Vagina (tissue), 2 donors: Measurements from ENCODE around the gene ASAP2.

ENCODE experiments used
- POLR2A ChIP-seq, 2 donors: fragments of 450-650 bp; IDR thresholded peaks; one replicate each; pipeline ENCODE4 v1.6.1; 2017; ENCODE audit warnings: antibody characterized with exemption in 2 of 2, mild to moderate bottlenecking in 2 of 2, moderate library complexity in 2 of 2
- POLR2AphosphoS5 ChIP-seq, 2 donors: sonication (generic); formaldehyde crosslinking; IDR thresholded peaks; one replicate each; pipeline ENCODE4 v1.9.0; 2017; ENCODE audit warnings: antibody characterized with exemption in 2 of 2, mild to moderate bottlenecking in 2 of 2, low read depth in 1 of 2; ENCODE audit not compliant: insufficient read depth in 1 of 2
- TF ChIP-seq, protein P1 (sequence below), 3 experiments: fragments of 450-650 bp in 2 of 3; fragments of 200-600 bp in 1 of 3; sonication (generic) in 1 of 3; IDR thresholded peaks; one replicate each; pipeline ENCODE4 v1.5.1; 2017 to 2019; ENCODE audit warnings: antibody characterized with exemption in 3 of 3, mild to moderate bottlenecking in 2 of 3, moderate library complexity in 2 of 3

DNA sequence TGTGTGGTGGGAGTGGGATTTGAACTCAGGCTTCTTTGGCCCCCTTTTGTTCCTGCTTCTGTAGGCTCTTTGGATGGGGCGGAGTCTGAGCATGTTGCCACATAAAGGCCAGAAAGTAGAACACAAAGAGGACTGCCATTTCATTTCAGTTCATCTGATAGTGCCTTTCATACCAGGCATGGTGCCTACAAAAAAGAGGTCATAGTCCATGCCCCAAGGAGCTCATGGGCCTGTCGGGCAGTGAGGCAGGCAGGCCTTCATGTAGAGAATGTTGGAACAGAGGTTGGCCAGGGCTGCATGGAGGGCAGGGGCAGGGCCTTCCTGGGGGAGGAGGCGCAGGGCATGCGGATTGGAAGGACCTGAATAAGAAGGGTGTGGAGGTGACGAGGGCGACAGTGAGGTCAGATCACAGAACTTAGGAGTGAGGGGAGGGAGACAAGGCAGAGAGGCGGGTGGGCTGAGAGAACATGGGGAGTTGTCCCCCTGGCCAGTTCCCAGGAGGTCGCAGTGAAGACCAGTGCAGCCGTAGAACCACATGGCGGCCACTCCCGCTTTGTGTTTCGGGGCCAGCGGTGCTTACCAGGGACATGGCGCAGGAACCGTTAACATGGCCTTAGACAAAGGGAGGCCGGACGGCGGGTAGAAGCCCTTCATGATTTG lies 167.6 kb downstream of the ASAP2 start:
- no peak for TF ChIP-seq POLR2A (IDR thresholded peaks at IDR 0.05)
- TF ChIP-seq, protein P1, sequence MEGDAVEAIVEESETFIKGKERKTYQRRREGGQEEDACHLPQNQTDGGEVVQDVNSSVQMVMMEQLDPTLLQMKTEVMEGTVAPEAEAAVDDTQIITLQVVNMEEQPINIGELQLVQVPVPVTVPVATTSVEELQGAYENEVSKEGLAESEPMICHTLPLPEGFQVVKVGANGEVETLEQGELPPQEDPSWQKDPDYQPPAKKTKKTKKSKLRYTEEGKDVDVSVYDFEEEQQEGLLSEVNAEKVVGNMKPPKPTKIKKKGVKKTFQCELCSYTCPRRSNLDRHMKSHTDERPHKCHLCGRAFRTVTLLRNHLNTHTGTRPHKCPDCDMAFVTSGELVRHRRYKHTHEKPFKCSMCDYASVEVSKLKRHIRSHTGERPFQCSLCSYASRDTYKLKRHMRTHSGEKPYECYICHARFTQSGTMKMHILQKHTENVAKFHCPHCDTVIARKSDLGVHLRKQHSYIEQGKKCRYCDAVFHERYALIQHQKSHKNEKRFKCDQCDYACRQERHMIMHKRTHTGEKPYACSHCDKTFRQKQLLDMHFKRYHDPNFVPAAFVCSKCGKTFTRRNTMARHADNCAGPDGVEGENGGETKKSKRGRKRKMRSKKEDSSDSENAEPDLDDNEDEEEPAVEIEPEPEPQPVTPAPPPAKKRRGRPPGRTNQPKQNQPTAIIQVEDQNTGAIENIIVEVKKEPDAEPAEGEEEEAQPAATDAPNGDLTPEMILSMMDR (IDR thresholded peaks at IDR 0.05): no peak
- TF ChIP-seq POLR2AphosphoS5 (IDR thresholded peaks at IDR 0.05; ENCODE audit: insufficient read depth in 1 of 2, low read depth in 1 of 2): no peak
